ENCODE results near the gene MT1G.
"Not testable (repeated sequence)": the region's sequence is repeated elsewhere in the genome, so short reads cannot be mapped to it uniquely, and the experiment has no call there.

The MT1G gene

DNA sequence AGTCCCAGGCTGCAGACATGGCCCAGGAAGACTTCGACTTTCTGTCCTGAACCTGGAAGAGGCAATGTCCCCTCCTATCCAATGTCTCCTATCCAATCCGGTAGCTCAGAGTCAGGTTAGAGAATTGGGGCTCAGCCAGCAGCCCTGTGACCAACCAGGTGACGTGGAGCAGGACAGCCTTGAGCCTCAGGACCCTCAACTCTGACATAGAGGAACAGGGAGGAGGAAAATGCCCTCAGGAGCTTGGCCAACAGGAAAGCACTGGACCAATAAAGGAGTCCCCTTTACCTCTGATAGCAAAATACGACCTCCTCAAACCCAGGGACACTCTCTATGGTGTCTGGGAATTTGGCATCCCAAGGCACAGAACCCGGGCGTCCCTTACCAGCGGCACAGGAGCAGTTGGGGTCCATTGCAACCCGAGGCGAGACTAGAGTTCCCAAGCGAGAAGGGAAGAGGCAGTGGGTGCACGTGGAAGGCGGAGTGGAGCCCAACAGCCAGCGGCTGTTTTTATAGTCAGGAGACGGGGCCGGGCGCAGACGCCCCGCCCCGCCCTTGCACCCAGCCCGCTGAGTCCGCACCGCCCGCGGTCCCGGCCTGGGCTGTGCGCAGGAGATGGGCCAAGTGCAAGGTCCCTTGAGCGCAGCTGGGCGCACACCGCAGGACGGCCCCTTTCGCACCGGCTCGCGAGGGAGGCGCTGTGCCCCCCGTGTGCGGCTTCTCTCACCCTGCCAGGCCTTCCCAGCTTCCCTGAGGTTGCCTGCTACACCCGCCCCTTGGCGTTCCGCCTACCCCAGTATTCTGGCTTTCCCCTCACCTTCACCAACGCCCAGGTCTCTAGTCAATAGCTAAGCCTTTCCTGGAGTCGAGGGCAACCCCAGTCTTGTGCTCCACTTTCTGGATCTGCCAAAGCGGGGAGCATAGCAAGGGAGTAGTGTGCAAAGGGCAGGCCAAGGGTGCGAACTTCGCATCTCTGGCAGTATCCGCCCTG, at the start of gene MT1G:
Gene MT1G (minus strand): TSS at position 485 of the 991 bp plus-strand sequence. CDS start 72 bp downstream, at position 413.
- DNase-seq (ENCODE audit: low spot score) = no peak

GRCh38 chr16:56717532-56717931, 49.7 kb upstream of the MT1G start:
- not testable (repeated sequence) for DNase-seq (ENCODE audit: low spot score)

DNA sequence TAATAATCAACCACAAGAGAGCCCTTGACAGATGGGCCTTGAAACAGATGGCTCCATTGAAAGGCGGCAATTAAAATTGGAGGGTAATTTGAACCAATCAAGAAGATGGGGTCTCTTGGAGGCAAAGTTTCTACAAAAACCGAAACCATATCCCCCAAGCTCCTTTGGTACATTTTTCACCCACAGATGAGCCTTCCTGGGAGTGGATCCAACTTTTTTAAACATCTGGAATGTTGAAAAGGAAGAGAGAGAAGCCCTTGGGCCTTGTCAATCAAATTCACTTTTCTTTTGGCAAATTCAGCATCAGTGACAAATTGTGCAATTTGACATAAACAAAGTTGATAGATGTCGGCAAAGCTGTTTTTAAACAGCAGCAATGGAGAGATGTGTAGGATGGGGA, 48.9 kb upstream of the MT1G start:
- DNase-seq (ENCODE audit: low spot score) = no peak

DNA sequence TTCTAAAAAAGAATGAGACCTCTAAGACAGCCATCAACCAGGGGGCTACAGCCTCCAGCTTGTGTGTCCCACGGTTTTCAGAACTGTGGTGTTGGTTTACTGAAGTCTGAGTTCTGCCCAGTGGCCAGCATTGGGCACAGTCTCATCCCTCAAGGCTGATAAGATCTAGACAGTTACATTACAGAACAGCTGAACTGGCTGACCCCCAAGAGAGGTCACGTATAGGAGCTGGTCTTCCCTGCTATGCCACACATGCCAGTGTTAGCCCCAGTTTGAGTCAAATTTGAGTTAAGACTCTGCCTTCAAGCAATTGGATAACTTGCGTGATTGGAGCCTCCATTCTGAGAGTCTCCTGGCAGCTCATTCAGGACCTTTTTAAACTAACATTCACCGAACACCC, 47.3 kb upstream of the MT1G start:
- no peak for DNase-seq (ENCODE audit: low spot score)

DNA sequence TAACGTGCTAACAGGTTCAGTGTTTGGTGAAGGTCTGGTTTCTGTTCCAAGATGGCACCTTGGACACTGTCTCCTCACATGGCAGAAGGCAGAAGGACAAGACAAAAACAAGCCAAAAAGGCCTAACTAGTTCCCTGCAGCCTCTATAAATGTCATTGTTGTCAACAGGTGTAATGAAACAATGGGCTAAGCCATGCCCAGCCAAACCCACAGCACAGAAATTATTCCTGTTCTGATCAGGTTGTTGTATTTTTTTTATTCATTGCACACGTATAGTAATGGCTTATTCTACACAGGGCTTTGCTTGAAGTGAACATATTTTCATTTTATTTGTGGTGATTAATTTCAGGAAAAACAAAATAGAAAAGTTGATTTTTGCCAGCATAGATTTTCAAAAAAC, 45.9 kb upstream of the MT1G start:
- DNase-seq (ENCODE audit: low spot score) = no peak

GRCh38 chr16:56711862-56712261, 44.0 kb upstream of the MT1G start:
- DNase-seq (ENCODE audit: low spot score) = no peak

DNA sequence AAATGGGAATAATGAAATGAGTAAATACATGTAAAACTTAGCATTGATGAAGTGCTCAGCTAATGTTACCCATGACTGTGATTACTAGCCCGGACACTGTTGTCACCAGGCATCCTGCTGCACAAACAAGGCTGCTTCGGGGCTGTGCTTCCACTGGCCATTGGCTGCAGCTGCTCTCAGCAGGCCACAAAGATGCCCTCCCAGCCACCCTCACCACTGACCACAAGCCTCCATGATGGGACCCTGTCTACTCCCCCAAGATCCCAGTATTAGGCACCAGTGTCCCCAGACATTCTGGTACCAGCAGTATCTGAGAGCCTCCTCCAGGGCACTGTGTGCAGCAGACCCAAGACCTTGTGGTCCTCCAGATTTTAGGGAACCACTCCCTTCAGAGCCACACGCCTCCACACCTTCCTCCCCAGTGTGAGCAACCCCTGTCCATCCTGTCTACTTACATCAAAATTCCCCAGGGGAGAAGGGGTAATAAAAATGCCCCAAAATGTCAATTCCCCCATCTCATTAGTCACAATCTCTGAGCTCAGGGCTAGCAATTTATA, 42.4 kb upstream of the MT1G start:
- no peak for DNase-seq (ENCODE audit: low spot score)

GRCh38 chr16:56709443-56710040, 41.7 kb upstream of the MT1G start:
- DNase-seq (ENCODE audit: low spot score) = no peak

GRCh38 chr16:56708525-56709442, 40.9 kb upstream of the MT1G start:
- DNase-seq (ENCODE audit: low spot score) = no peak

GRCh38 chr16:56702836-56703235, 35.0 kb upstream of the MT1G start:
- DNase-seq (ENCODE audit: low spot score) = no peak

GRCh38 chr16:56701534-56701933, 33.7 kb upstream of the MT1G start:
- no peak for DNase-seq (ENCODE audit: low spot score)

DNA sequence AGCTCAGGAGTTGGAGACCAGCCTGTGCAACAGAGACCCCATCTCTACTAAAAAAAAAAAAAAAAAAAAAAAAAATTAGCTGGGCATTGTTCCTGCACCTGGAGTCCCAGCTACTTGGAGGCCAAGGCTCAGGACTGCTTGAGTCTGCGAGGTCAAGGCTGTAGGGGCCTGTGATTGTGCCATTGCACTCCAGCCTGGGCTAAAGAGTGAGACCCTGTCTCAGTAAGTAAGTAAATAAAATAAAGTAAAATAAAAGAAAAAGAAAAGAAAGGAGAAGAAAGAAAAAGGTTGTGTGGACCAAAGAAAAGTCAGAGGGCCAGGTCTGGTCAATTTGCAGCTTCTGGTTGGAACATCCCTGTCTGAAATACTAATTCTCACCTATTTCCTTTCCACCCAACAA, 32.8 kb upstream of the MT1G start:
- no peak for DNase-seq (ENCODE audit: low spot score)

- no peak for DNase-seq (ENCODE audit: low spot score)
These were observed 32.3 kb upstream of the MT1G start for GRCh38 chr16:56700195-56700594.

- no peak for DNase-seq (ENCODE audit: low spot score)
These were observed 29.7 kb upstream of the MT1G start for GRCh38 chr16:56697456-56698155.

- DNase-seq (ENCODE audit: low spot score) = no peak
These were observed 27.4 kb upstream of the MT1G start for GRCh38 chr16:56695246-56695645.

- no peak for DNase-seq (ENCODE audit: low spot score)
These were observed 24.0 kb upstream of the MT1G start for GRCh38 chr16:56691885-56692284.

DNA sequence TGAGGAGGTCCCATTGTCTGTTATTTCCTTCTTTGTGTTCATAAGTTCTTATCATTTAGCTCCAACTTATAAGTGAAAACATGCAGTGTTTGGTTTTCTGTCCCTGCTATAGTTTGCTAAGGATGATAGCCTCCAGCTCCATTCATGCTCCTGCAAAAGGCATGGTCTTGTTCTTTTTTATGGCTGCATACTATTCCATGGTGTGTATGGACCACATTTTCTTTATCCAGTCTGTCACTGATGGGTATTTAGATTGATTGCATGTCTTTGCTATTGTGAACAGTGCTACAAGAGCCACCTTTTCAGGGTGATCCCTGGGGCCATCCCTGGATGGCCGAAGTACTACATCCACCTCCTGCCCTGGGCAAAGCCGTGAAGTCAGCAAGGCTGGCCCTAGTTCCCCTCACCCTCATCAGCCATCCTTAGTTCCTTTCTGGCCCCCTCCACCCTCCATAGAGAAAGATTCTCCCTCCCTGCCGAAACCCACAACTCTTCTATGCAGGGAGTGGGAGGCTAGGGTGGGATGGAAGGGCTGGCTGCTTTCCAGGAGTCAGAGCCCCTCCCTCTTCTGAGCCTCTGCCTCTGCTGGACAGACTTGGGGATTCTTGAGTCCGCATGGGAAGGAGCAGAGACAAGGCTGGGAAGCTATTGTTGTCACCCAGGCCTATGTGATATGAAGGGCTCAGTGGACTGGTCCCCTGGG, 22.7 kb upstream of the MT1G start:
- DNase-seq (ENCODE audit: low spot score) = no peak

DNA sequence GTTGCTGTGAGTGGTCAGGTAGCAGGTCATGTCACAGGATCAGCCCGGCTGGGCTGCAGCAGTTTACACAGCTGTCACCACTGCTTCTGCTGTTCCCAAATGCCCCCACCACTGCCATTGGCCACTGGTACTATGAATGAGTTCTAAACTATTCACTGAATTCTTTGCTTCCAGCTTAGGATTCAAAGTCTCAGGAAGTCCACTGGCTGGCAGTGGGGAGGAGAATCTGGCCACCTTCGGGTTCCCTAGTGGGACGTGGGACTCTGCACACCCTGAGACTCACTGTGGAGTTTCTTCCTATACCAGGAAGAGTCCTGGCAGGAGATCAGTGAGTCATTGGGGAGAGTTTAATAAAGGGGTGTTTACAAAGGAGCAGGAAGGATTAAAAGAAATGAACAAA, 21.3 kb upstream of the MT1G start:
- no peak for DNase-seq (ENCODE audit: low spot score)

GRCh38 chr16:56688762-56689161, 20.9 kb upstream of the MT1G start:
- no peak for DNase-seq (ENCODE audit: low spot score)

DNA sequence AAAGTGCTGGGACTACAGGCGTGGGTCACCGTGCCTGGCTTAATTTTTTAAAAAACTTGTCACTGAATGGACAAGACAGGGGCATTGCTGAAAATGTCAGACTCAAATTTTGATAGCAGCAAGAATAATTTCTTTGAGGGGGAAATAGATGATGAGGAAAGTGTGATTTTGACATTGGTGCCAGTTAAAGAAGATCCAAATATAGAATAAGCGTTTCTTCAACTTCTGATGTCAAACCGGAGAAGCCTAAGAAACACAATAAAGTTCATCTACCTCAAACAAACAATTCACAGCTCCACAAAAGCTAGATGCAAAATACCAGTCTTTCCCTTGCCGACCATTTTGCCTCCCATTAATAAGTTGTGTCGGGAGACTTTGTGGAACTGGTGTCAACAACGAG, 18.9 kb upstream of the MT1G start:
- DNase-seq (ENCODE audit: low spot score) = no peak

Data from left forelimb (tissue), 1 donor.